Activated naive CD8-positive, alpha-beta T cell treated with anti-CD3 and anti-CD28 coated beads for 36 hours (primary cell): ENCODE results near the gene CSAD. TPM values are rescaled to one million over a fixed set of nuclear protein-coding genes. Genes with fewer than 3 reads are reported as not detected.
A peak's percentile ranks its signal among the peaks of the same experiment; 100 is the strongest.

Source experiments
- DNase-seq: peaks from one replicate; pipeline ENCODE4 v3.0.0; 2021
- H3K27ac Mint-ChIP-seq: one replicate; pipeline ENCODE4 v1.8.0; 2022; ENCODE audit warnings: mild to moderate bottlenecking, moderate library complexity, mixed read lengths
- H3K27me3 Mint-ChIP-seq: one replicate; pipeline ENCODE4 v1.8.0; 2022; ENCODE audit warnings: mild to moderate bottlenecking, mixed read lengths
- H3K36me3 Mint-ChIP-seq: one replicate; pipeline ENCODE4 v1.8.0; 2021; ENCODE audit warnings: mild to moderate bottlenecking, mixed read lengths
- H3K4me1 Mint-ChIP-seq: one replicate; pipeline ENCODE4 v1.8.0; 2021; ENCODE audit warnings: mixed read lengths
- H3K4me3 Mint-ChIP-seq: one replicate; pipeline ENCODE4 v1.8.0; 2022; ENCODE audit warnings: mild to moderate bottlenecking, moderate library complexity, mixed read lengths
- H3K9me3 Mint-ChIP-seq: one replicate; pipeline ENCODE4 v1.8.0; 2022; ENCODE audit warnings: mixed read lengths
- total RNA-seq, 2 experiments: library from RNA; stranded (reverse); gene quantifications; one replicate each; pipeline ENCODE4 v1.2.3, GENCODE V29; 2021

CSAD gene
- total RNA-seq, 2 experiments from 2014 or later, result 11.8 to 11.9 TPM

- Mint-ChIP-seq H3K27ac (peak overlapping the region; percentile 88), H3K4me3 (peak overlapping the region; percentile 88), H3K27me3 (no peaks in the 10 kb centered on the region), H3K4me1 (peaks cover 69% of the 10 kb centered on the region), H3K9me3 (no peaks in the 10 kb centered on the region), H3K36me3 (peaks cover 6% of the 10 kb centered on the region)
- peak; percentile 65 for DNase-seq
Measured at GRCh38 chr12:53221203-53222080, 40.7 kb upstream of the CSAD start.

DNA sequence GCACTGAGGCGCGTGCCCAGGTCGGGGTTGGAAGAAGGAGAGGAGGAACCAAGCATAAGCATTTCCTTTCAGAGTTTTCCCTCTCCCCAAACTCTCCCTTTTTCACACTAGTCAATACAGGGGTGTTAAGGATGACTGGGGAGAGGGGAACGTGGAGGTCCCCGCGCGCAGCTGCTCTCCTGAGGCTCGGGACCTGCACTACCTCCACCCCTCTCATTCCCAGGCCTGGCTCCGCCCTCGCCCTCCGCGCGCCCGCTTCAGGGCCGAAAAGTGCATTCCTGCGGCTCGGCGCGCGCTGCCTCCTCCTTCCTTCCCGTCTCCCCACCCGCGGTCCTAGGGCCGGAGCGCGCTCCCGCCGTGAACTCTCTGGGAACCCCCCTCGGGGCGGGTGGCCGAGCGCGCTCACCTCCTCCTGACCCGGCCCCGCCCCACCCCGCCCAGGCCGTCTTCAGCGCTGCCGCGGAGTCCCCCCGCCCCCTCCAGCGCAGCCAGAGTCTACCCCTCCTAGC is 40.0 kb upstream of the CSAD start:
- DNase-seq, result peak; percentile 89
- H3K27me3 Mint-ChIP-seq, result no peaks in the 10 kb centered on the region
- peak overlapping the region; percentile 88 for H3K4me3 Mint-ChIP-seq
- no peaks in the 10 kb centered on the region for H3K9me3 Mint-ChIP-seq
- peaks cover 6% of the 10 kb centered on the region for H3K36me3 Mint-ChIP-seq
- H3K4me1 Mint-ChIP-seq, result peaks cover 73% of the 10 kb centered on the region
- peak overlapping the region; percentile 87 for H3K27ac Mint-ChIP-seq

GRCh38 chr12:53219956-53220693 is 39.4 kb upstream of the CSAD start:
- Mint-ChIP-seq H3K4me3 (peak overlapping the region; percentile 88), H3K4me1 (peaks cover 73% of the 10 kb centered on the region), H3K9me3 (no peaks in the 10 kb centered on the region), H3K36me3 (peaks cover 3% of the 10 kb centered on the region), H3K27me3 (no peaks in the 10 kb centered on the region), H3K27ac (peak overlapping the region; percentile 95)
- peak; percentile 83 for DNase-seq

- H3K36me3 Mint-ChIP-seq, result peaks cover 3% of the 10 kb centered on the region
- no peaks in the 10 kb centered on the region for H3K27me3 Mint-ChIP-seq
- H3K27ac Mint-ChIP-seq, result peak overlapping the region; percentile 95
- DNase-seq, result peak; percentile 84
- H3K9me3 Mint-ChIP-seq, result no peaks in the 10 kb centered on the region
- peak overlapping the region; percentile 88 for H3K4me3 Mint-ChIP-seq
- peaks cover 68% of the 10 kb centered on the region for H3K4me1 Mint-ChIP-seq
Measured at GRCh38 chr12:53219292-53219955, 38.7 kb upstream of the CSAD start.

DNA sequence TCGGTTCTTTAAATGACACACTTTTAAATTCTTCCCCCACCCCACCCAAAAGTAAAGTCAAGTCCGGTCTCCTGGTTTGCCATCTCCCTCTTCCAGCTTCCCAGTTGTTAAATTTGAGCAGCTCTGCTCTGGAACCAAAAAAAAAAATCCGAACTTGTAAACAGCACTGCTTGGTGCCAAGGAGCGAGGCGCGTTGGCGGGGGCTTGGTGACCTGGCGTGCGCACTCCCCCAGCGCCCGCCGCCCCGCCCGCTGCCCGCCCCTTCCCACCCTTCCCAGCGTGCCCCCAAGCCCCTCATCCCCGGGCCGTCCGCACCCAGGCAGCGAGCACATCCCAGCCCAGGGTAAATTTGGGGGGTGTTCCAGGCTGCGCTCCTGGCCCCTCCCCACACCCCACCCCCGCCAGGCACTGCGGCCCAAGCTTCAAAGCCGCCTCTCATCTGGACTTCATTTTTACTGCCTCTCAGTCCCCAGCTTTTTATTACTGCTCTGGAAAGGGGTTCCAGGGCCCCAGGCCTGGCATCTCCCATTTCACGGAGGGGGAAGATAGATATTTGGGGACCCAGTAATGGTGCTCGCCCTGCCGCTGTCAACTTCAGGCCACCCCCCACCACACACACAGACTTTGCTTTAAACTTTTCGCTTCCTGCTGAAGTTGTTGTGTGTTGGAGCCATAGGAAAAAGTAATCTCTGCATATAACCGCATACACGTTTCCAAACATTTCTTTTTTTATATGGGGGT is 38.0 kb upstream of the CSAD start:
- H3K4me1 Mint-ChIP-seq, result peaks cover 67% of the 10 kb centered on the region
- H3K4me3 Mint-ChIP-seq, result peak overlapping the region; percentile 88
- H3K27me3 Mint-ChIP-seq, result no peaks in the 10 kb centered on the region
- H3K27ac Mint-ChIP-seq, result peak overlapping the region; percentile 96
- DNase-seq, result peak; percentile 37
- H3K36me3 Mint-ChIP-seq, result peaks cover 3% of the 10 kb centered on the region
- H3K9me3 Mint-ChIP-seq, result no peaks in the 10 kb centered on the region

- no peak for DNase-seq
- peaks cover 69% of the 10 kb centered on the region for H3K4me1 Mint-ChIP-seq
- H3K27ac Mint-ChIP-seq, result peak overlapping the region; percentile 96
- H3K36me3 Mint-ChIP-seq, result peaks cover 10% of the 10 kb centered on the region
- peak overlapping the region; percentile 88 for H3K4me3 Mint-ChIP-seq
- H3K9me3 Mint-ChIP-seq, result no peaks in the 10 kb centered on the region
- no peaks in the 10 kb centered on the region for H3K27me3 Mint-ChIP-seq
Measured at GRCh38 chr12:53217931-53218307, 37.2 kb upstream of the CSAD start.

DNA sequence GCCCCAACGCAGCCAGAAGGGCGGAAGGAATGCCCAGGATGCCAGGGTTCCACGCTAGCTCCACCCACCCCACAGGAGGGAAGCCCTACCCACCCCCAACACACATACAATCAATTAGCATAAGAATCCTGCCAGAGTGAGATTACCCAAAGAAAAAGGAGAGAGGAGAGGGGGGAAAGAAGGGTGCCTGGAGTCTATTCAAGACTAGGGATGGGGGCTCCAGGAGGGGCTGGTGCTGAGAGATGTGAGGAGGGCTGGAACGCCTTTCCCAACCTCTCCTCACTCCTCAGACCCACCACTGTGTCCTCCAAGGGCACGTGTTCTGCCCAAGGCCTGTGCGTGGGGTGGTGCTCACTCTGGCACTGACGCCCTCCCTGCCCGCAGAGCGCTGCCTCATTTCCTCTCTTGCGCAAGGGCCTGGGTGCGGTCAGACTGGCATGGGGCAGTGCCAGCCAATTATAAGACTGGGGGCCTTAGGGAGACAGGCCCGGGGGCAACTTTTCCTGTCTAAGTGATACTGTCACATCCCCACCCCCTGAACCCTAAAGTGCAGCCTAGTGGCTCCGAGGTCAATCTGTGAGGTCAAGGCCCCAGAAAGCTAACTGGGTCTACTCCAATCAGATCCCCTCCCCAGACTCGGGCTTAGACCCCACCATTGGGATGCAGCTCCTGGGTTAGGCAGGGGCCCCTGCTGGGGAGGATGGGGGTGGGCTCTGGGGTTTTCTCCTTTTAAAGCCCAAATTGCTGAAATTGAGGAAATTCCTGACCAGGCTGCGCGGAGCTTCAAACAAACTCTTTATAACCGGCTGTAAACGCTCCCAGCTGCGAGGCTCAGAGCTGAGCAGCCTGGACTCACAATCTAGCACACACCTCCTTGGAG is 36.6 kb upstream of the CSAD start:
- peak overlapping the region; percentile 88 for H3K4me3 Mint-ChIP-seq
- peak; percentile 56 for DNase-seq
- H3K27ac Mint-ChIP-seq, result peak overlapping the region; percentile 96
- H3K4me1 Mint-ChIP-seq, result peaks cover 65% of the 10 kb centered on the region
- H3K36me3 Mint-ChIP-seq, result peaks cover 13% of the 10 kb centered on the region
- no peaks in the 10 kb centered on the region for H3K27me3 Mint-ChIP-seq
- no peaks in the 10 kb centered on the region for H3K9me3 Mint-ChIP-seq

DNA sequence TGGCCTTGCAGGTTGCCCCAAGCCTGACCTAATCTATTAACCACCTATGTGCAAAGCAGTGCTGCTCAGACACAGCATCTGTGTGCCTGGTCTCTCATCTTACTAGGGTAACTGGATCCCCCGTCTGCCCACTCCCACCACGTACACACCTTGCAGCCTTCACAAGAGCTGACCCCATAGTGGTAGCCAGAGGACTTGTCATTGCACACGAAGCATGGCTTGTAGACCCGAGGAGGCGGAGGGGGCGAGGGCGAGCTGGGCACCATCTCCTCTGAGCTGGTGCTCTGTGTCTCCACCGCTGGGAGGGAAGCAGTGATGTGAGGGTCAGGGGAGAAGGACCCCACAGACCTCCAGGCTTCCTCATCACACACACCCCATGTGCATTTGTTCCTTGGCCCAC is 34.8 kb upstream of the CSAD start:
- Mint-ChIP-seq H3K27ac (peak overlapping the region; percentile 96), H3K36me3 (peaks cover 22% of the 10 kb centered on the region), H3K4me1 (peaks cover 63% of the 10 kb centered on the region), H3K9me3 (no peaks in the 10 kb centered on the region), H3K4me3 (no peak overlapping the region), H3K27me3 (no peaks in the 10 kb centered on the region)
- DNase-seq, result no peak

GRCh38 chr12:53214687-53215455 is 34.1 kb upstream of the CSAD start:
- Mint-ChIP-seq H3K4me1 (peaks cover 61% of the 10 kb centered on the region), H3K27ac (peak overlapping the region; percentile 96), H3K36me3 (peaks cover 28% of the 10 kb centered on the region), H3K9me3 (no peaks in the 10 kb centered on the region), H3K27me3 (no peaks in the 10 kb centered on the region), H3K4me3 (no peak overlapping the region)
- DNase-seq, result no peak

- no peaks in the 10 kb centered on the region for H3K27me3 Mint-ChIP-seq
- DNase-seq, result no peak
- H3K36me3 Mint-ChIP-seq, result peaks cover 34% of the 10 kb centered on the region
- H3K27ac Mint-ChIP-seq, result peak overlapping the region; percentile 59
- H3K4me1 Mint-ChIP-seq, result peaks cover 61% of the 10 kb centered on the region
- no peak overlapping the region for H3K4me3 Mint-ChIP-seq
- no peaks in the 10 kb centered on the region for H3K9me3 Mint-ChIP-seq
Measured at GRCh38 chr12:53214221-53214620, 33.5 kb upstream of the CSAD start.

- peaks cover 39% of the 10 kb centered on the region for H3K36me3 Mint-ChIP-seq
Measured at GRCh38 chr12:53213348-53213747, 32.6 kb upstream of the CSAD start.

GRCh38 chr12:53212931-53213330 is 32.2 kb upstream of the CSAD start:
- no peak overlapping the region for H3K4me3 Mint-ChIP-seq
- H3K36me3 Mint-ChIP-seq, result peaks cover 39% of the 10 kb centered on the region
- no peaks in the 10 kb centered on the region for H3K9me3 Mint-ChIP-seq
- H3K27ac Mint-ChIP-seq, result peak overlapping the region; percentile 39
- H3K4me1 Mint-ChIP-seq, result peaks cover 63% of the 10 kb centered on the region
- no peaks in the 10 kb centered on the region for H3K27me3 Mint-ChIP-seq
- no peak for DNase-seq

More at GRCh38 chr12:53213348-53213747, 32.6 kb upstream of the CSAD start:
- Mint-ChIP-seq H3K9me3 (no peaks in the 10 kb centered on the region), H3K4me3 (no peak overlapping the region), H3K27me3 (no peaks in the 10 kb centered on the region), H3K4me1 (peaks cover 63% of the 10 kb centered on the region), H3K27ac (peak overlapping the region; percentile 39)
- peak; percentile 82 for DNase-seq
